Measurements from ENCODE around the gene FAM210B.
"Not testable (repeated sequence)": the region's sequence is repeated elsewhere in the genome, so short reads cannot be mapped to it uniquely, and the experiment has no call there.

Gene FAM210B

DNA sequence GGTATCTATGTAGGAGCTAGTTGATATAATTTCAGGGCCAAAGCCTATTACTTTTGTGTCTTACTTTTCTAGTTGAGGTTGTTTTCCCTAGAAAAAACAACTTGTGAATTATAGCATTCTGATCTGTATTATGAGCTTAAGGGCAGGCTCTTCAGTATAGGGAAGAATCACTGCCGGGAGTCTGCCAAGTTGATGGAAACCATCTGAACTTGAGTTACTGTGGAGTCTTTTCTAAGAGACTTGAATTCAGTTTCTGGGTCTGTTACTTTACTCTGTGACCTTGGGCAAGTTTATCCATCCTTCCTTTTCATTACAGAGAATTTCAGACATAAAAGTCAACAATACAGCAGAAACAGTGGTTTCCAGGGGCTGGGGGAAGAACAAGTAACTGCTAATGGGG, 51.2 kb downstream of the FAM210B start:
- Histone ChIP-seq H3K36me3 (ENCODE audit: control insufficient read depth, low read length) (peaks cover 55% of the 10 kb centered on the region), H3K79me2 (ENCODE audit: control insufficient read depth, low read length) (peaks cover 4% of the 10 kb centered on the region; the same call in 1 of the 2 replicates), H3K4me3 (ENCODE audit: low read length) (no peak overlapping the region), H3K27me3 (ENCODE audit: control insufficient read depth, low read length) (no peaks in the 10 kb centered on the region), H3K27ac (ENCODE audit: low read depth, low read length) (no peak overlapping the region), H3F3A (ENCODE audit: control insufficient read depth, insufficient read depth) (no peaks in the 10 kb centered on the region; the same call in 1 of the 2 replicates), H3K9me2 (replicated peaks; ENCODE audit: control insufficient read depth, low read length) (no peaks in the 10 kb centered on the region), H3K4me1 (ENCODE audit: control insufficient read depth, low read length) (no peaks in the 10 kb centered on the region), H4K20me1 (ENCODE audit: control insufficient read depth, insufficient read depth, low read depth, low read length) (peaks cover 6% of the 10 kb centered on the region; the same call in 1 of the 2 replicates), H3K4me2 (ENCODE audit: low read length) (no peak overlapping the region), H3K9me3 (ENCODE audit: control insufficient read depth, insufficient read depth, low read length) (no peaks in the 10 kb centered on the region)
- TF ChIP-seq, protein P1, sequence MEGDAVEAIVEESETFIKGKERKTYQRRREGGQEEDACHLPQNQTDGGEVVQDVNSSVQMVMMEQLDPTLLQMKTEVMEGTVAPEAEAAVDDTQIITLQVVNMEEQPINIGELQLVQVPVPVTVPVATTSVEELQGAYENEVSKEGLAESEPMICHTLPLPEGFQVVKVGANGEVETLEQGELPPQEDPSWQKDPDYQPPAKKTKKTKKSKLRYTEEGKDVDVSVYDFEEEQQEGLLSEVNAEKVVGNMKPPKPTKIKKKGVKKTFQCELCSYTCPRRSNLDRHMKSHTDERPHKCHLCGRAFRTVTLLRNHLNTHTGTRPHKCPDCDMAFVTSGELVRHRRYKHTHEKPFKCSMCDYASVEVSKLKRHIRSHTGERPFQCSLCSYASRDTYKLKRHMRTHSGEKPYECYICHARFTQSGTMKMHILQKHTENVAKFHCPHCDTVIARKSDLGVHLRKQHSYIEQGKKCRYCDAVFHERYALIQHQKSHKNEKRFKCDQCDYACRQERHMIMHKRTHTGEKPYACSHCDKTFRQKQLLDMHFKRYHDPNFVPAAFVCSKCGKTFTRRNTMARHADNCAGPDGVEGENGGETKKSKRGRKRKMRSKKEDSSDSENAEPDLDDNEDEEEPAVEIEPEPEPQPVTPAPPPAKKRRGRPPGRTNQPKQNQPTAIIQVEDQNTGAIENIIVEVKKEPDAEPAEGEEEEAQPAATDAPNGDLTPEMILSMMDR (IDR thresholded peaks at IDR 0.05; ENCODE audit: low read depth, low read length, poor library complexity, severe bottlenecking): no peak
- TF ChIP-seq EZH2phosphoT487 (IDR thresholded peaks at IDR 0.05; ENCODE audit: borderline replicate concordance, low read length): no peak

- not testable (repeated sequence) for H3K4me1 ChIP-seq (ENCODE audit: control insufficient read depth, low read length); H3K27me3 ChIP-seq (ENCODE audit: control insufficient read depth, low read length); H3K4me3 ChIP-seq (ENCODE audit: low read length); H3K27ac ChIP-seq (ENCODE audit: low read depth, low read length); H3K4me2 ChIP-seq (ENCODE audit: low read length); H3K79me2 ChIP-seq (ENCODE audit: control insufficient read depth, low read length); H3K9me2 ChIP-seq (replicated peaks; ENCODE audit: control insufficient read depth, low read length); H3F3A ChIP-seq (ENCODE audit: control insufficient read depth, insufficient read depth); H3K9me3 ChIP-seq (ENCODE audit: control insufficient read depth, insufficient read depth, low read length); H4K20me1 ChIP-seq (ENCODE audit: control insufficient read depth, insufficient read depth, low read depth, low read length)
- peaks cover 41% of the 10 kb centered on the region for H3K36me3 ChIP-seq (ENCODE audit: control insufficient read depth, low read length)
Observed at GRCh38 chr20:56411287-56411686, 52.5 kb downstream of the FAM210B start.

DNA sequence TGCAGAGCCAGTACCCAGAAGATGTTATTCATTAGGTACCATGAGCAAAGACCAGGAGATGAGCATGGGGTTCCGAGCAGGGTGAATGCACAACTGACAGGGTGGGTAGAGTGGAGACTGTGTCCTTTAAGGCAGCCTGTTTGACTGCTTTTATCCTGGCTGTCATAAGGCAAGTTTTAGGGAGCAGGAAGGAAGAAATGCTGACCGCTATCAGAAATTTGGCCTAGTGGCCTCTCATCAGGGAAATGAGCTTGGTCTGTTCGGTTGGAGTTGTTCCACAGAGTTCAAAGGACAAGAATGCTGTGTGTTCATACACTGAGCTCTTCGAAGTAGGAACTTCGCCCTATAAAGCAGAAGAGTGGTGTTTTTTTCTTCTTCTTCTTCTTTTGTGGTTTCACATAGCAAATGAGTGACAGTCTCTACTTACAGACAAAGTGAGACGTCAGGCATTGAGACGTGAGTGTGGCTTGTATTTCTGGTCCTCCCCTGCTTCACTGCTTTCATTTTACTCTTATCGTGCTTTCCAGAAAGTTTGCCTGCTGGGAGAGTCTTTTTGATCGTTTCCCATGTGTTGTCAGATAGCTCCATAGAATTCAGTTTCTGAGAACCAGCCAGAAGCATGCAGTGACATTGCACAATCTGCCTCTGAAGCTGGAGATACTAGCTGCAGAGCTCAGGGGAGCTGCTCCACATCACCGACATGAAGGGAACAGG, 53.1 kb downstream of the FAM210B start, which contains the start of gene CASS4:
Gene CASS4 (plus strand): TSS at position 502 of the 714 bp plus-strand sequence. CDS start 199 bp downstream, at position 701.
- H3K4me3 ChIP-seq (ENCODE audit: low read length): no peak within 1 kb of the TSS
- no peaks in the 10 kb centered on the region for H3K9me2 ChIP-seq (replicated peaks; ENCODE audit: control insufficient read depth, low read length)
- H3K27me3 ChIP-seq (ENCODE audit: control insufficient read depth, low read length): no peaks in the 10 kb centered on the region
- no peaks in the 10 kb centered on the region; the same call in 1 of the 2 replicates for H3F3A ChIP-seq (ENCODE audit: control insufficient read depth, insufficient read depth)
- H3K9me3 ChIP-seq (ENCODE audit: control insufficient read depth, insufficient read depth, low read length): no peaks in the 10 kb centered on the region
- TF ChIP-seq EZH2phosphoT487 (IDR thresholded peaks at IDR 0.05; ENCODE audit: borderline replicate concordance, low read length): no peak
- TF ChIP-seq, protein P1 (IDR thresholded peaks at IDR 0.05; ENCODE audit: low read depth, low read length, poor library complexity, severe bottlenecking): no peak
- no peak within 1 kb of the TSS for H3K27ac ChIP-seq (ENCODE audit: low read depth, low read length)
- no peaks in the 10 kb centered on the region for H3K4me1 ChIP-seq (ENCODE audit: control insufficient read depth, low read length)
- peaks cover 35% of the 10 kb centered on the region for H3K36me3 ChIP-seq (ENCODE audit: control insufficient read depth, low read length)
- no peaks in the 10 kb centered on the region for H3K79me2 ChIP-seq (ENCODE audit: control insufficient read depth, low read length)
- no peak within 1 kb of the TSS for H3K4me2 ChIP-seq (ENCODE audit: low read length)
- H4K20me1 ChIP-seq (ENCODE audit: control insufficient read depth, insufficient read depth, low read depth, low read length): peaks cover 4% of the 10 kb centered on the region; the same call in 1 of the 2 replicates

DNA sequence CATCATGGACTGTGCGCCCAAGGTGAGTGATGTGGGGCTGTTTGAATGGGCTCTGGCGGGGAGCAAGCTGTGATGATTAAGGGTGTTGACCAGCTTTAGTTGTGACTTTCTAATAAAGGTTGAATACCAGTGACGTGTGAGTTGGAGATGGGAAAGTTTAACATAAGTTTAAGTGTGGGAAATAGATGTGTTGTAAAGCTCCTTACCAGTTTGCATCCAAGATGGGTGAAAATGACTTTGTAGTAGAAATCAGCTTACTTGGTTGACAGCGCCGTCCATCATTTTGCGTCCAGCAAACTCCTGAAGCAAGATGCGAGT, 53.7 kb downstream of the FAM210B start:
- TF ChIP-seq, protein P1 (IDR thresholded peaks at IDR 0.05; ENCODE audit: low read depth, low read length, poor library complexity, severe bottlenecking): no peak
- TF ChIP-seq EZH2phosphoT487 (IDR thresholded peaks at IDR 0.05; ENCODE audit: borderline replicate concordance, low read length): no peak
- H3K27ac ChIP-seq (ENCODE audit: low read depth, low read length): no peak overlapping the region
- no peaks in the 10 kb centered on the region for H3K4me1 ChIP-seq (ENCODE audit: control insufficient read depth, low read length)
- H3K36me3 ChIP-seq (ENCODE audit: control insufficient read depth, low read length): peaks cover 30% of the 10 kb centered on the region
- no peak overlapping the region for H3K4me2 ChIP-seq (ENCODE audit: low read length)
- peaks cover 3% of the 10 kb centered on the region; the same call in 1 of the 2 replicates for H4K20me1 ChIP-seq (ENCODE audit: control insufficient read depth, insufficient read depth, low read depth, low read length)
- no peaks in the 10 kb centered on the region for H3K79me2 ChIP-seq (ENCODE audit: control insufficient read depth, low read length)
- no peak overlapping the region for H3K4me3 ChIP-seq (ENCODE audit: low read length)
- H3K9me3 ChIP-seq (ENCODE audit: control insufficient read depth, insufficient read depth, low read length): no peaks in the 10 kb centered on the region
- H3K9me2 ChIP-seq (replicated peaks; ENCODE audit: control insufficient read depth, low read length): no peaks in the 10 kb centered on the region
- H3K27me3 ChIP-seq (ENCODE audit: control insufficient read depth, low read length): no peaks in the 10 kb centered on the region
- H3F3A ChIP-seq (ENCODE audit: control insufficient read depth, insufficient read depth): no peaks in the 10 kb centered on the region
